ENCODE data around the gene NAT9.
A peak's percentile ranks its signal among the peaks of the same experiment; 100 is the strongest.

NAT9 gene

DNA sequence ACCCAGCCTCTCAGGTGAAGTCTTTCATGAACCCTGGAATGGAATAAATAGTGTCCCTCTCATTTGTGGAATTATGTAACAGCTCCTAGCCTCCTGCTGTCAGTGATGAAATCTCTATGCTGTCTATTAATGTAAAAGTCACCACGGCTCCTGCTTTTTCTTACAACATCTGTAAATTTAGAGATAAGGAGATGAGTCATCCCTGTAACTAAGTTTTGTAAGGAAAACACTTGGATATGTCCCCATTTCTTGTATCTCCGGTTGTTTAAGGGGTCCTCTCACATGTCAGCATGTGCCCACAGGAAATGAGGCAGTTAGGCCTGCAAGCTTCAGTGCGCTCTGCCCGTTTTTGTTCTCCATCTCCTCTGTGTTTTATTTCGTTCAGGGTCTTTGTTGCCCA lies 2.8 kb upstream of the NAT9 start:
- DNase-seq: no peak

DNA sequence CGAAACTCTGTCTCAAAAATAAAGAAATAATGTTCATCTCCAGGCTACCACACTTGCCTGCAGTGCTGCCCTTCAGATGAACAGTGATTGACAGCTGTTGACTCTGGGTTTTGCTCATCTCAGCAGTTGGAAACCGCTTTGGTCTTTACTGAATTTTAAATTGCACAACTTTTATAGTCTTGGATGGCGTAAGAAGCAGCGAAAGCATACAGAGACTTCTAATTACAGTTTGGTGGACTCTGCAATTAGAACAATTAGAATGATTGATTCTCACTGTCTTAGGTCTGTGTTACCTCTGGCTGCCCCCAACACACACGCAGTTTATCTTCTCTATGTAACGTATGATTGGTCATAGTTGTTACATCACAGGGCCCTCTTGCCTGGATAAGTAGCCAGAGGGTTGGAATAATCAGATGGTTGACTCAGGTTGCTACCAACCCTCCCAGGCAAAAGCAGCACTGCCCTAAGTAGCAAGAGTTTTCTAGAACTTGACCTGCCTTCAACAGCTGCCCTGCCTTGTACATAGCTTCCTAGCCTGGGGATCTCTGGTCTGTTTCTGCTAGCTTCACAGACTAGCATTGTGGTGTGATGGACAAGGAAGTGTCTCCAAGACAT lies 1.9 kb upstream of the NAT9 start:
- no peak for DNase-seq

DNA sequence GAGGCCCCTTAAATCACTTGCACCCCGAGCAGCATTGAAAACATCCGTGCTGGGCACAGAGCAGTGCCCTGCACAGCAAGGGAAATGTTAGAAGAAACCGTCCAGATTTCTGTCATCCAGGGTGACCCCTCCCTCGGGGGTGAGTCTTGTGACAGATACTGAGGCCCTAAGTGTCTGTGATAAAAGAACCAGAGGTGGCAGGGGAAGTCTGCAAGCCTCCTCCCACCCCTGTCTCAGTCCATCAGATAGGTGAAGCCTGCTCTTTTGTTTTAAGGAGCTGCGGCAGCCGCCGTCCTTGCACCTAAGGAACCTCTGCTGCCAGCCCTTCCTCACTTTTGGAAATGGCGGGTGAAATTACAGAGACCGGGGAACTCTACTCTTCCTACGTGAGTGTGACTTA lies 845 bp upstream of the NAT9 start:
- no peak for DNase-seq

DNA sequence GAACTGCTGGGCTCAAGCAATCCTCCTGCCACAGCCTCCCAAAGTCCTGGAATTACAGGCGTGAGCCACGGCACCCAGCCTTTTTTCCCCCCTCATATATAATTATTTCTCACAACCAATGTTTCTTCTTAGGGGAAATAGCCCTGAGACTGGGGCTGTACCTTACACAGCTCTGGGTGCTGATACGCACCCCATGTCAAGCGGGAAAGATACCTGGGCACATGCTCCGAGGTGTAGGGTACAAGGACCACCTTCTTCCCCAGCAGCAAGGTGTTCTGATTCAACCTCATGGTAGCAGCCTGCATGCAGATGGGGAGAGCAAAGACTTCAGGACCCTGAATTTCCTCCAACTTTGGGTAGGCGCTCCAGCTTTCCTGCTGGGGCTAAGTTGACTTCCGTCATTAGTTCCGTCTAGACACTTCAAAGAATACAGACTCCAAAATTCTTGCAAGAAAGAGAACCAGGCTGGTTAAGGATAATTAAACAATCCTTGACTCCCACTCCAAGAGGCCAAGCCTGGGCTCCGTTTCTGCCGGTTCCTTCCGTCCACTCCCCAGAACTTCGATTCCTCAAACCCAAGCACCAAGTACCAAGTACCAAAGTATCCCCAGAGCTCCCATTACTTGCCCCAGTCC lies 619 bp downstream of the NAT9 start:
- no peak for DNase-seq

DNA sequence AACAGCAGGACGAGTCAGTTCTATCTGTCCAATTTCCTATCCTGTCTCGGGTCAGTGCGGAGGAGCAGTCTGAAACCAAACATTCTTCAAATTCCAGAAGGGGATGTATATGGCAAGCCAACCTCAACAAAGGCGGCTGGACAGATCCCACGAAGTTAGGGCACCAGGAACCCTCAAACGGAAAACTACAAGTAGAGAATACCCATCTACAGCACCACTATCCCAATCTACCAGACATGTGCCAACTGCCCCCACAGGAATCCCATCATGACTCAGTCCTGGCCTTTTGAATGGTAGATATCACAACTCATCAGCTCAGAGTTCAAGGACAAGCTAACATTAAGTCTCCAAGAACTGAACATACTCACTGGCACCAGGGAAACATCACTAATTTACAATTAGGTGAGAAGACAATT lies 2.3 kb downstream of the NAT9 start:
- DNase-seq: no peak

DNA sequence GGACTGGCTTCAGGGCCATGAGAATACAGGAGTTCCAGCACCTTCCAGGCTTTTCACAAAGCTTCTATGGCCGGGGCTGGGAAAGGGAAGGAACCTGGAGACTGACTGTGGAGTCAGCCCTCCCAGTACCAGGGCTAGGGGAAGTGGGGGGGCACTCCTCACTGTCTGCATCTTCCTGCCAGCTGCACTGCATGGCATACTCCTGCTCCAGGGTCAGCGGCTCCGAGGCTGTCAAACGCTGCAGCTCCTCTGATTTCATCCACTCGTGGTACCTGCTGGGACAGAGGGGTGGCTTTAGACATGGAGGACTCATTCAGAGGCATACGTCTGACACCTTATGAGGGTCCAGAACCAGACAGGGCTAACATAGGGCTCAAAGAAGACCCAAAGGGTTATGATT lies 2.7 kb downstream of the NAT9 start:
- no peak for DNase-seq

DNA sequence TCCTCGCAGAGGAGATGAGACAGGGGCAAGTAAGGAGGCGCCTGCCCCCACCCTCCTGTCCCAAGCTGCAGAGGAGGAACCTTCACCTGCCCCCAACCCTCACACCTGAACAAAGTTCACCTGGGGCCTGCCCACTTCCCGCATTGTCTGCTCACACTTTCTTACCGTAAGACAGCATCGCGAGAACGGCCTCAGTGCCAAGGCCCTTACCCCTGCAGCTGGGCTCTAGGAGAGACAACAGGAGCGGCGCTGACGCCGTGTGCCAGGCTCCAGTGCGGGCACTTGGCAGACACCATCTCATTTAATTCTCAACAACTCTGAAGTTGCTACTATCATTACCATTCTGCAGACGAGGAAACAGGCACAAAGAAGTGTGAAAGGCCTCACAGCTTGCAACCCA lies 4.1 kb downstream of the NAT9 start:
- no peak for DNase-seq

DNA sequence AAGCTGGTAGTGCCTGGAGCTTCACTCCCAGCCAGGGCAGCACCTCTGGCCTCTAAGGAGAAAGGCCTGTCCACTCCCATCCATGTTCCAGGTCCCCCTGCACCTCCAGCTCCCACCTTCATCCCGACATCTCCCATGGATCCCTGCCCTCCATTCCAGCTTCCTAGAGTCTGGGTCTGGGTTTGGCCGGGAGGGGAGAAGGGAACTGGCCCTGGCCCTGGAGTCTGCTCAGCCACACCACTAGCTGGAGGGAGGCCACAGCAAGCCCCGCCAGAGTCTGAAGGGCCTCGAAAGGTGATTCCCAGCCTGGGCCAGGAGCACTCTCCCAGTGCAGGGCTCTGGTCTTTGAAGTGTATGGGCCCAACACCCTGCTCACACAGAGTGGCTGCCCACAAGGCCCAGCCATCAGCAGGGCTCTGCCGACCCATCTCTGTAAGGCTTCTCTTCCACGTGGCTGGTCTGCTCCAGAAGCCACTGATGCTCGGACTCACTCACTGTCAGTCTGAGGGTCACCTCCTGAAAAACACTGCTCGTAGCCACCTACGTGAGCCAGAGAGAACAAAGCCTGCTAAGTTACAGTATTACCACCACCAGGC lies 4.7 kb downstream of the NAT9 start:
- no peak for DNase-seq

DNA sequence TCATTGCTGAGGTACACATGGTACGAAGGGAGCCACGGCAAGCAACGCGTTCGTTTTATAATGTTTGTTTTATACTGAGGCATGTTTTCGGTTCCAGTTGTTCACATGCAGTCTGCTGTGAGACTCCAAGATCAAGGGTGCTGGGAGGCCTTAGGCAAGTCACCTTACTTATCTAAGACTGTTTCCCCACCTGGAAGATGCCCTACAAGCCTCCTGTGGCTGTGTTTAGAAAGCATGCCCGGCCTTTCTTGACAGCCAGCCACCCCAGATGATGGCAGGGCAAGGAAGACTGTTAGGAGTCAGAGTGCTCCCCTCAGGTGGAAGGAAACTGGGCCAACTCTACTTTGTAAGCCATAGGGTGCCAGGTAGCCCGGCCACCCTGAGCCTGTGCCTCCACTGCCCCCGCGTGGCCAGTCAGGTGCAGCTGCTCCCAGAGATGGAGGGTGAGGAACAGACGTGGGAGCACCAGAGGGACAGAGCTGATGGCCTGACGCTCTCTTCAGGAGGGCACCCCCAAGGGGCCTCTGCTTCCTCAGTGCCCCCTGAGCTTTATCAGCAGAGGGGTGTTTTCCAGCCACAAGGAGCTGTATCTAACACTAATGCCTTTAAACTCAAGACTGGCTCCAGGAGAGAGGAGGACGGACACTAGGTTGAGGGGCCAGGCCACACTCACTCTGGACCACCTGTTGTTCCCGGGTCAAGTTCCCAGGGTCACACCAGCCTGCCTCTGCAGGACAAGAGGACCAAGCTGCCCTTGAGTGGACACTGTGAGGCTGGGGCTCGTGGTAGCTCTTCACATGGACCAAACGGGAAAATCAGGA lies 5.4 kb downstream of the NAT9 start:
- DNase-seq: peak; percentile 76

DNA sequence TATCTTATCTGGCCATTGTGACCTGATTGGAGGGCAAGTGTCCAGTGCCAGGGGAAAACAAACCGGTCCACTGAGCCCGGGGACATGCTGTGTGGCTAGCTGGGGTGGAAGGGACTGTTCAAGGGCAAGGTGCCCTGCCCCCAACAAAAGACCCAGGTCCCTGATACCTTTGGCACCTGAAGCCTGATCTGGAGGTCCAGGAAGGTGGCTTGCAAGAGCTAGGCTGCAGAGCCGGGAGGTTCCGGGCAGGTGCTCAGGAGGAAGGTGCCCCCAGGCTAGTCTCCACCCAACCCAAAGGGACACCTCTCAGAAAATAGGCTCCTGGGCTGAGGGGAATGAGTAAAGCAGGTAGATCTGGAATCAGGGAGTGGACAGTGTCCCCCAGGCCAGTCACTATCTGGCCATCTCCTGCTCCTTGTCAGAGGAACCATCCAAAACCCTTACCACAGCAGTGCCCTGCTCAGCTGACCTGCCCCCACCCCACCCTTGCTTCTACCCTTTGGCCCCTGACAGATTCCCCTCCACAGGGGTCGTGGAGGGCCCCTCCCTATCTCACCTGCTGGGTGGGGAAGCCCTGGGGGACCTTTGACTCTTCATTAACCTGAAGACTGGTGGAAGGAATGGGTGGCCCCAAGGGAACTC lies 6.2 kb downstream of the NAT9 start:
- no peak for DNase-seq

DNA sequence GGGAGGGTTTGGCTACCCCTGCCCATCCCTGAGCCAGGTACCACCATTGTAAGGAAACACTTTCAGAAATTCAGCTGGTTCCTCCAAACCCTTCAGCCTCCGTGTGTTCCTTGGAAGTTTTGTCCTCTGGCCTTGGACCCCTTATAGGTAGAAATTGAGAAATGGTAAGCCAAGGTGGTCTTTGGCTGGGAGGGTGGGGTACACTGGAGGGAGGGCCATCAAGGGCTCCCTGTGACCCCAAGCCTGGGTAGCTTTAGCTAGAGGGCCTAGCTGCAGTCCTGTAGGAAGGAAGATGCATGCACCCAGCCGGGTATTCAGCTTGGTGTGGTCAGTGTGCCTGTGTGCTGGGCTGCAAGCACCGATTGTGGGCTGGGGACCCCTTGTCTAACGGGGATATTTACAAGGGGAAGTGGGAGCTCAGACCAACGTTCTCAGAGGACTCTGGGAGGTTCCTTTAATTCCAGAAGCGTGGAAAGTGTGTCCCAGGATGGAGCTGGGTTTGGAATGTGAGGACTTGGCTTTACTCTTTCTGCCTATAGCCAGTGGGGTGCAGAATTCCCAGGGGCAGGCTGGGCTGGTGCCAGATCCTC lies 6.8 kb downstream of the NAT9 start:
- no peak for DNase-seq

DNA sequence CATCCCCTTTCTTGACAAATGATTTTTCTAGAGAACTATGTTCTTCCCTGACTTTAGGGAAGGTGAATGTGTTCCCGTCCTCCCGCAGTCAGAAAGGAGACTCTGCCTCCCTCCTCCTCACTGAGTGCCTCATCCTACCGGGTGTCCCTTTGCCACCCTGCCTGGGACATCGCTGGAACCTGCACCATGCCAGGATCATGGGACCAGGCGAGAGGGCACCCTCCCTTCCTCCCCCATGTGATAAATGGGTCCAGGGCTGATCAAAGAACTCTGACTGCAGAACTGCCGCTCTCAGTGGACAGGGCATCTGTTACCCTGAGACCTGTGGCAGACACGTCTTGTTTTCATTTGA lies 7.4 kb downstream of the NAT9 start:
- DNase-seq: no peak

DNA sequence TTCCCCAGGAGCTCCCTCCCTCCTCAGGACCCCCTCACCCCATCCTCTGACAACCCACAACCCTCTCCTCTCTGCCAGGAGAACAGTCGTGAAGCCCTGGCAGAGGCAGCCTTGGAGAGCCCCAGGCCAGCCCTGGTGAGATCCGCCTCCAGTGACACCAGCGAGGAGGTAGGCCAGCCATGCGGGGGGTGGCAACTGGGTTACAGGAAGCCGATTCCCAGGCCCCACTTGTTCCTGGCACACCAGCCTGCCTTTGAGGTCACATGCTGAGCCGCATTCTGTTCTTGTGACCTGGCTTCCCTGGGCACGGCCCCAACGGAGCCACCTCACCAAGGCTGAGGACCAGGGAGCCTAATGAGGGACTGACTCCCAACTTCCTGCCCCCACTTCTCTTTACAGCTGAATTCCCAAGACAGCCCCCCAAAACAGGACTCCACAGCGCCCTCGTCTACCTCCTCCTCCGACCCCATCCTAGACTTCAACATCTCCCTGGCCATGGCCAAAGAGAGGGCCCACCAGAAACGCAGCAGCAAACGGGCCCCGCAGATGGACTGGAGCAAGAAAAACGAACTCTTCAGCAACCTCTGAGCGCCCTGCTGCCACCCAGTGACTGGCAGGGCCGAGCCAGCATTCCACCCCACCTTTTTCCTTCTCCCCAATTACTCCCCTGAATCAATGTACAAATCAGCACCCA lies 7.9 kb downstream of the NAT9 start:
- no peak for DNase-seq

DNA sequence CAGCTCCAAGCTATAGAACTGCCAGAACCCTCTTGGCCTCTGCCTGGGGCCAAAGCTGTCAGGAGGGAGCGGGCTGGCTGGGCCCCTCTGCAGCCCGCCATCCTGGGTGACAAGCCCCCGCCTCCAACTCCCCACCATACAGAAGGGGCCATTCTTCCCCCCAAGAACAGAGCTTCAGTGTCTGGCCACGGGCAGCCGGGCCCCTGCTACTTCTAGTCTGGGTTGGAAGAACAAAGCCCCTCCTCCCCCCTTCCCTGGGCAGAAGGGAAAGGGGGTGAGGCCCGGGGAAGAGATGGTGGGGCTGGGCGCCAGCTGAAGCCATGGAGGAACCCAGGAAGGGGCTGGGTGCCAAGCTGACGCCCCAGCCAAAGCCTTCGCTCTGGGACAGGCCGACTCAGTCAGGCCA lies 9.0 kb downstream of the NAT9 start:
- no peak for DNase-seq

DNA sequence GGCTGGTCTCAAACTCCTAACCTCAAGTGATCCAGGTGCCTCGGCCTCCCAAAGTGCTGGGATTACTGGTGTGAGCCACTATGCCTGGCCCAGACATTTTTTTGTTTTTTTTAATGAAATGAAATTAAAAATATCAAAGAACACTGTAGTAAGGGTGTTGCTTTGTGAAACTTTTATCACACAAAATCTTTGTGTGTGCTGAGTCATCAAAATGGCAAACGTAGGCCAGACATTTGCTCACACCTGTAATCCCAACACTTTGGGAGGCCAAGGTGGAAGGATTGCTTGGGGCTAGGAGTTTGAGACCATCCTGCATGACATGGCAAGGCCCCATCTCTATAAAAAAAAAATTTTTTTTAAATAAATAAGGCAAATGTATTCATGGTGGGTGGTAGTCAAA lies 9.7 kb downstream of the NAT9 start:
- no peak for DNase-seq

DNA sequence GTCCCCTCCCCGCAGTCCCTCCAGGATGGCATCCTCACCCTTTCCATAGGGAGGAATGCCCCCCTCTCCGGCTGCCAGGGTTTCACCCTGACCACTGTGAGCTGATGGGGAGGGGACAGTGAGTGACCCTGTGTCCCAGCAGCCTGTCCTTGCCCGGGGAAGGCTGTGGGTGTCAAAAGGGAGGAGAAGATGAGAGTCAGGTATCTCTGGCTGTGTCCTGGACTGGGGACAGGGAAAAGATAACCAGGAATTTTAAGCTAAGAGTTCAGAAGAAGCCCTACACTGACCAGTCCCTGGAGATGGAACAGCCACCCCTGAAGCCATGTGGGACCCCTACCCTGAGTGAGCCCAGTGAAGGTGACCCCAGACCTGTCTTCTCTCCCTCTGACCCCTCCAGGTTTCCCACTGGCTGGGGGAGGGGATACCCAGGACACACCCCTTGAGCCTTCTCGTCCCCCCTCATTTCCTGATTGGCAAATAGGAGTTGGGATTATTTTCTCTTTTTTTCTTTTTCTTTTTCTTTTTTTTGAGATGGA lies 11.3 kb downstream of the NAT9 start:
- DNase-seq: no peak

DNA sequence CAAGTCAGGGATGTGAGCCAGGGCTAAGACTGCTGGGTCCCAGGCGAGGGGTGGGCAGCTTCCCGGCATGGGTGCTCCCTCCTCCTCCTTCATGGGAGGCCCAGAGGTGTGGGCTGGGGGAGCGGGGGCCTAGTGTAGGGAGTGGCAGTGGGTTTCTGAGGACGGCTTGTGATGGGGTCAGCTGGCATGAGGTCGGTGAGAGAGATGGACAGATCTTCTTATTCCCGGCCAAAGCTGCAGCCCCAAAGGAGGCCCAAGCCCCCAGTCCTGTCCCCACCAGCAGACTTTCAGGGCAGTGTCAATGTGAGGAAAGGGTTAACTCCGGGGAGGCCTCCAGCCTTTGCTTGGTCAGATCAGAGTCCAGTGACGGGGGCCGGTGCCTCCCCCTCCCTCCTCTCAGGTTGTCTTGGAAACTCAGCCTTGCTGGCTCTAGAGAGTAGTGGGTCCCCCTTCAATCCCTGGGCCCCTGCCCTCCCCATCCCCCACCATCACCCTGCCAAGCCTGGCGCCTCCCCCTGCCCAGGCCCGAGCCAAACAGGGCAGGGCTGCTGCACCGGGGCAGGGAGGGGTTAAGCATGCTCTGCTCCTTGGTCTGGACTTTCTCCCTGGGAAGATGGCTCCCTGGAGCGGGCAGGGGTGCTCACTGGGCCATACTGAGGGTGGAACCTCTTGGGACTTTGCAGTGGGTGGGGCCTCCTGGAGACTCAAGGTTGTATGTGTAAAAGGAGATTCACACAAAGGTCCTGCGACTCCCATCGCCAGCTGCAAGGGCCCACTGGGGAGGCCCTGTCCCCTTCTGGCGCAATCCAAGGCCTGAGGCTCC lies 12.4 kb downstream of the NAT9 start:
- no peak for DNase-seq

DNA sequence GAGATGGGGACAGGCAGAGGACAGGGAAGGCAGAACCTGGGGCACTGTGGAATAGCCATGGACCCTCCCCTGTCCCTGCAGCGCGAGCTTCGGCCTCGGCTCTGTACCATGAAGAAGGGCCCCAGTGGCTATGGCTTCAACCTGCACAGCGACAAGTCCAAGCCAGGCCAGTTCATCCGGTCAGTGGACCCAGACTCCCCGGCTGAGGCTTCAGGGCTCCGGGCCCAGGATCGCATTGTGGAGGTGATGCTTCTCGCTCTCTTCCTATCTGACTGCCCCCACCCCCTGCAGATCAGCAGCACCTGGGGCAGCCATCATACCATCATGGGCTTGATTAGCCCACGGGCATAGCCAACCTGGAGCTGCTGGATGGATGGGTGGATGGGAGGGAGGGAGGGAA lies 14.2 kb downstream of the NAT9 start:
- DNase-seq: no peak

DNA sequence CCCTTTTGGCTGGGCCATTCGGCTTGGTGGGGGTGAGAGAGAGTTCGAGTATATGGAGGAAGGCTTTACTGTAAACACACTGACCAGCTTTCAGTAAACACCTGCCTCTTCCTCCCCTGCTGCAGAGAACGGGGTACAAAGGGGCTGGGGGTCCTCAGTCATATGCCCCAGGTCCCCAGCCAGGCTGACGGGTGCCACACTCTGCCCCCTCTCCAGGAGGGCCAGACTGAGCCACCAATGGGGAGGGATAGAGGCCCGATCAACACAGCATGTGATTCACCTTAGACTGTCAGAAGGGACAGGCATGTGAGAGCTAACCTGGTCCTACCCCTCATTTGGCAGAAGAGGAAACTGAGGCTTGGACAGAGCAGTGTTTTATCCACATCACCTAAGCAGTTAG lies 14.7 kb downstream of the NAT9 start:
- no peak for DNase-seq

DNA sequence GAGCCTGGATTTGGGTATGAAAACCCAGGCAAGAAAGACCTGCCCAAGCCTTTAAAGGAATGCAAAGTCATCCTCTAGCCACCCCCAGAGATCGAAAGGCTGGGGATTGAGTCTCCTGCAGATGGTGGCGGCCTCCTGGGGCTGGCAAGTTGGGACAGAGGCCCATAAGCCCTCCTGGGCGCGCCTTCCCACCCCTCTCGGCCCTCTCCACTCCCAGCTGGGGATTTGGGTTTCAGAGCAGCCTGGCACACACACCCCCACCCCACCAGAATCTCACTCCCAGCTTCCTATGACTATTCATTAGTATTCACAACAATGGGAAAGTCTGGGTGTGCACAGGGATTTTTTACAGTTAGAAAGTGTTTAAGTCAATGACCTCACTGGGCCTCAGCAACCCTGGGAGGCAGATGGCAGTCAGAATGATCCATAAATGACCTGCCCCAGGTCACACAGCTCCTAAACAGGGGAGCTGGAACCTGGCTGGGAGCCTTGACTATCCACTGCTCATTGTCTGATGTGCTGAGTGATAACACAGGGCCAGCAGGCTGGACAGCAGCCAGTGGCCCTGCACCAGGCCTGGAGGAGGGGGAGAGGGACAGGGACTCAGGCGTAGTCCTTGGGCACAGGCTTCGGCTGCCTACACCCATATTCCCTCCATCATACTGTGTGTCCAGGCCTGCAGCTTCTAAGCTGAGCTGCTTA lies 15.6 kb downstream of the NAT9 start:
- no peak for DNase-seq

DNA sequence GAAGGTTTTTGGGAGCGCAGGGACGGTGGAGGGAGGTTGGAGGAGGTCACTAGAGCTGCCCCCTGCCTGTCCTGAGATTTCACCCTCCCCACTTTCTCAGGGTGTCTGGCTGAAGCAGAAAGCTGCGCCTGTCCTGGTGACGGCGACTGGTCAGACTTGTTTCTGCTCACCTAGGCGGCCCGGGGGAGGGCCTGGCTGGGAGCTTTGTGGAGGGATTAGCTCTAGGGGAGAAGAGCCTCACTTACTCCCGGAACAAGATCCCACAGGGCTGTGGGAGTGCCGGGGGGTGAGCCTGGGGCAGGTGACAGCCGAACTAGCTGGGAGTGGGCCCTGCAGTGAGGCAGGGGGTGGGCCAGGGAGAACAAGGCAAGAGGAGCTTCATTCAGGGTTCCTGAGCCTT lies 16.2 kb downstream of the NAT9 start:
- DNase-seq: no peak
